Gastroesophageal sphincter (tissue), 3 donors: ENCODE data around the gene CLSTN1.

Source experiments
- CTCF ChIP-seq, 4 experiments: fragments of 200-600 bp in 2 of 4; fragments of 450-650 bp in 2 of 4; sonication (generic) in 1 of 4; IDR thresholded peaks; one replicate each; pipeline ENCODE4 v1.5.1; 2017 to 2019; ENCODE audit warnings: antibody characterized with exemption in 4 of 4, mild to moderate bottlenecking in 2 of 4, moderate library complexity in 2 of 4
- EP300 ChIP-seq: sonication (generic); formaldehyde crosslinking; IDR thresholded peaks from one replicate; pipeline ENCODE4 v1.6.1; 2017; ENCODE audit warnings: antibody characterized with exemption, mild to moderate bottlenecking
- POLR2A ChIP-seq, 2 donors: fragments of 450-650 bp; IDR thresholded peaks; one replicate each; pipeline ENCODE4 v1.6.1; 2017; ENCODE audit warnings: antibody characterized with exemption in 2 of 2, mild to moderate bottlenecking in 2 of 2, moderate library complexity in 1 of 2
- POLR2AphosphoS5 ChIP-seq: sonication (generic); formaldehyde crosslinking; IDR thresholded peaks from one replicate; pipeline ENCODE4 v1.6.1; 2017; ENCODE audit warnings: antibody characterized with exemption

GRCh38 chr1:9808459-9808858 lies 15.3 kb downstream of the CLSTN1 start:
- TF ChIP-seq CTCF (IDR thresholded peaks at IDR 0.05) (no peak), POLR2AphosphoS5 (no peak), POLR2A (IDR thresholded peaks at IDR 0.05) (no peak), EP300 (no peak)
